ELF-1 (cell line): Measurements from ENCODE around the gene CARF.
A peak's percentile ranks its signal among the peaks of the same experiment; 100 is the strongest.
"Not testable (repeated sequence)": the region's sequence is repeated elsewhere in the genome, so short reads cannot be mapped to it uniquely, and the experiment has no call there.

Experiments
- DNase-seq: peaks from one replicate; pipeline ENCODE4 v3.0.0-alpha.2; 2016; ENCODE audit warnings: low read depth, low spot score

CARF gene

GRCh38 chr2:202933958-202934357 lies 21.9 kb downstream of the CARF start:
- no peak for DNase-seq

DNA sequence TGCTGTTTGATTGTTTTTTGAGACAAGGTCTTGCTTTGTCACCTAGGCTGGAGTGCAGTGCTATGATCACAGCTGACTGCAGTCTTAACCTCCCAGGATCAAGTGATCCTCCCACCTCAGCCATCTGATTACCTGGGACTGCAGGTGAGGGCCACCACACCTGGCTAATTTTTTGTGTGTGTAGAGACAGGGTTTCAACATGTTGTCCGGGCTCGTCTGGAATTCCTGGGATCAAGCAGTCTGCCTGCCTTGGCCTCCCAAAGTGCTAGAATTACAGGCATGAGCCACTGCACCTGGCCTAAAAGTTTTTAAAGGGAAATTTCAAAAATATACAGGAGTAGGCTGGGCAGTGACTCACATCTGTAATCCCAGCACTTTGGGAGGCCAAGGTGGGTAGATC lies 22.4 kb downstream of the CARF start:
- DNase-seq: no peak

DNA sequence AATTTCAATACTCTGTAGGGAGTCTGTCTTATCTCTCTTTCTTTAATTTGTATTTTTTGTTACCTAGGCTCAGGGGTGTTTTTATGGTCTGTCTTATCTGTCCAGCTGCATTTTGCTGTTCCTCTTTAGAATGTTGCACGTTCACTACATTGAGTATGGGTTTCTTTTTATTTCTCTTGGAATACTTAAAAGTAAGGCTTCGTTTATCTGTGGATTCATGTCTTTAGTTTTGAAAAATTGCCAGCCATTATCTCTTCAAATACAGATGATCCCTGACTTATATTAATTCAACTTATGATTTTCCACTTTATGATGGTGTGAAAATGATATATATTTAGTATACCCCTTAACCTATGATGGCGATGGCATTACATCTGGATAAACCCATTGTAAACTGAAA lies 26.9 kb downstream of the CARF start:
- no peak for DNase-seq

DNA sequence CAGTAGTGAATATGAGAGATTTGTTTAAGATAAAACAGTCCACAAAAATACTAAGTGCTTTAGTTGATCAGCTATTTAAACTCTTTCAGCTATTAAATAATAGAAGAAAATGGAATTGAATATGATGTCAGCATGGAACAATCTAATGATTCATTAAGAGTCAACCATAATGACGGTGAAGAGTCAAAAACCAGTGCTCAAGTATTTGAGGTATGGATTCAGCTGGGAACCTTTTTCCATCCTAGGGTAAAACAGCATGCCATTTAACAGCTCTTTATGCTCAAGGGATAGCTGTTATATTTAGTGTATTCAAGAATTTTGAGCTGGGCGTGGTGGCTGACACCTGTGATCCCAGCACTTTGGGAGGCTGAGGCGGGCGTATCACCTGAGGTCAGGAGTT lies 29.7 kb downstream of the CARF start:
- no peak for DNase-seq

DNA sequence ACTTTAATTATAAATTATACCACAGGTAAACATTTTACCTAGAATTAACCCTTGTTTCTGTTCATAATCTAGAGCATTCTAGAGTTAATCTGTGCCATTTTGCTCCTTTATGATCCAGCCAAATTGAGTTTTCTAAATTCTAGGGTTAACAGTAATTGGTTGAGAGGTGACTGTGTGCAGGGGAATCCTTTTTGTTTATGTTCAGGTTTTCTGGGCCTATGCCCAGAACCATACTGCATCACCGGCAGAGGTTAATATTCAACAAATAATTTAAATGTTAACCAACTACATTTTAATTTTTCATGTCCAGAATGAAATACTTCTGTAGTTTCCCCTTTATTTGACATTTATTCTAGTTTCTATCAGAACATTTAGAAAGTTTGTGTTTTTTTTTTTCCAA lies 32.3 kb downstream of the CARF start:
- no peak for DNase-seq

GRCh38 chr2:202944816-202945215 lies 32.7 kb downstream of the CARF start:
- no peak for DNase-seq

DNA sequence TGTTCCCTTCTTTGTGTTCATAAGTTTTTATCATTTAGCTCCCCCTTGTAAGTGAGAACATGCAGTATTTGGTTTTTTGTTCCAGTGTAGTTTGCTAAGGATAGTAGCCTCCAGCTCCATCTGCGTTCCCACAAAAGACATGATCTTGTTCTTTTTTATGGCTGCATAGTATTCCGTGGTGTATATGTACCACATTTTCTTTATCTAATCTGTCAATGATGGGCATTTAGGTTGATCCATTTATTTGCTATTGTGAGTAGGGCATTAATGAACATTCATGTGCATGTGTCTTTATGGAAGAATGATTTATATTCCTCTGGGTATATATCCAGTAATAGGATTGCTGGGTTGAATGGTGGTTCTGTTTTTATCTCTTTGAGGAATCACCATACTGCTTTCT lies 33.4 kb downstream of the CARF start:
- no peak for DNase-seq

- DNase-seq: not testable (repeated sequence)
Observed at GRCh38 chr2:202949333-202949732, 37.3 kb downstream of the CARF start.

DNA sequence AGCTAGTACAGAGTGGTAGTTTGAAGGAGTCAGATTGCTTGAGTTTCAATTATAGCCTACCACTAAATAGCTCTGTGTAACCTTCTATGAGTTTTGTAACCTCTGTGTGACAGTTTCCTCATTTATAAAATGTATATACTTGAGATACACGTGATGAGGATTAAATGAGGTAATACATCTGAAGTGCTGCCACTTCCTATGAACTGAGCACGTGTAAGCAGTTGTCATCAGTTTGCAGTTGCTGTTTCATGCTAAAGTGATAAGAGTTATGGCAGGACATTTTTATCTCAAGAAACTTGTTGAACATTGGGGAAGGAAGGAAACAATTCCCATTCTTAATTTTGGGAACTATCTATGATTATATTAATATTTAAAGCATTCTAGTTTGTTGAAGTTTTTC lies 38.5 kb downstream of the CARF start:
- no peak for DNase-seq

GRCh38 chr2:202960524-202960923 lies 48.4 kb downstream of the CARF start:
- DNase-seq: no peak

DNA sequence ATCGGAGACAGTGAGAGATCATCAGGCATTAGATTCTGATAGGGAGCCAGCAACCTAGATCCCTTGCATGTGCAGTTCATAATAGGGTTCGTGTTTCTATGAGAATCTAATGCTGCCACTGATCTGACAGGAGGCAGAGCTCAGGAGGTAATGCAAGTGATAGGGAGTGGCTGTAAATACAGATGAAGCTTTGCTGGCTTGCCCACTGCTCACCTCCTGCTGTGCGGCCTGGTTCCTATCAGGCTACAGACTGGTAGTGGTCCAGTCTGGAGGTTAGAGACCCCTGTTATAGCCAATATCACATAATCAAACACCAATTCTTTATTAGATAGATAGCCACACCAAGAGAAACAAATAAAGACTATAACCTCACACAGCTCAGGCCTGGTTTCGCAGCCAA lies 51.6 kb downstream of the CARF start:
- DNase-seq: peak; percentile 27

- DNase-seq: peak; percentile 75
Observed at GRCh38 chr2:202965810-202966460, 53.9 kb downstream of the CARF start.

GRCh38 chr2:202969404-202969803 lies 57.3 kb downstream of the CARF start:
- not testable (repeated sequence) for DNase-seq

DNA sequence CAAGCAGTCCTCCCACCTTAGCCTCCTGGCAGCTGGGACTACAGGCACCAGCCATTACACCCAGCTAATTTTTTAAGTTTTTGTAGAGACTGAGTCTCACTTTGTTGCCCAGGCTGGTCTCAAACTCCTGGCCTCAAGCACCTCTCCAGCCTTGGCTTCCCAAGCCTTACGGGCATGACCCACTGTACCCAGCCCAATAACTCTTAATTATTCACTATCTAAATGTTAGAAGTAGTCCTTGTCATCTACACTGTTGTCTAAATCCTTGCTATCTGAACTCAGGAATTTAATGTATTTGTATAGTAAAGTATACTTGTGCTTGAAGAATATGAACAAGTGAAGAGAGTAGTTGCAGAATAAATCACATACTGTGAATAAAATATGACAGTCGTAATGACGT lies 64.7 kb downstream of the CARF start:
- DNase-seq: no peak

- DNase-seq: no peak
Observed at GRCh38 chr2:202982779-202983491, 70.9 kb downstream of the CARF start.

- no peak for DNase-seq
Observed at GRCh38 chr2:202989749-202990148, 77.7 kb downstream of the CARF start.

DNA sequence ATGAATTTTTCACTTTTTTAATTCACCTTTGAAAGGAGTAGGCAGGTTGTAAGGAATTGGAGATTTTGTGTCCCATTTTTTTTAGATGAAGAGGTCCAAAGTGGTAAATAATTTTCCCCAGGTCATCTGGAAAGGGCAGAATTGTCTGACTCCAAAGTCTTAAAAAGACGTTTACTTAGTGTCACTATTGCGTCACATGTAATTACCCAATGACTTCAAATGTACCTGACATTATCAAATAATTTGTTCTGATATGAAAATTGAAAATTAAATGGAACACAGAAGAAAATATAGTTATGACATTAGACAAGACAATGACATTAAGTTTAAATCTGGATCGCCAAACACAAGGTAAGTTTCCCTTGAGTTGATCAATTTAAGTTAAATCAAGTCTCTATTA lies 78.4 kb downstream of the CARF start:
- no peak for DNase-seq

DNA sequence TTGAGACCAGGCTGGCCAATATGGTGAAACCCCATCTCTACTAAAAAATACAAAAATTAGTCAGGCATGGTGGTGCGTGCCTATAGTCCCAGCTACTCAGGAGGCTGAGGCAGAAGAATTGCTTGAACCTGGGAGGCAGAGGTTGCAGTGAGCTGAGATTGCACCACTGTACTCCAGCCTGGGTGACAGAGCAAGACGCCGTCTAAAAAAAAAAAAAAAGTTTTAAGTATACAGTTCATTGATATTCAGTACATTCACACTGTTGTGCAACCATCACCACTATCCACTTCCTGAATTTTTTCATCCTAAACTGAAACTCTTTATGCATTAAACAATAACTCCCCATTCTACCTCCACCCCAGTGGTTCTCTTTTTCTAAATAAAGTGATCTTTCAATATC lies 85.0 kb downstream of the CARF start:
- DNase-seq: not testable (repeated sequence)

GRCh38 chr2:203002054-203002821 lies 90.2 kb downstream of the CARF start:
- no peak for DNase-seq

DNA sequence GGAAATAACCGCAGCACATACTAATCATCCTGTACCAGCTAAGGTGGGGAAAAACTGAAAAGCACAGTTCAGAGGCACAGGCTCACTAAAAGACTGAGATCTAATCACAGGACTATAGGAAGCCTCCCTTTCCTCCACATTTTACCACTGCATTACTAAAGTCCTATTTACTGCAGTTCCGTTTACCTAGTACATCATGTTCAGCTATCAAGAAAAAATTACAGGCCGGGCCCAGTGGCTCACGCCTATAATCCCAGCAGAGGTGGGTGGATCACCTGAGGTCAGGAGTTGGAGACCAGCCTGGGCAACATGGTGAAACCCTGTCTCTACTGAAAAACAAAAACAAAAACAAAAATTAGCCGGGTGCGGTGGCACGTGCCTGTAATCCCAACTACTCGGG lies 91.6 kb downstream of the CARF start:
- no peak for DNase-seq

DNA sequence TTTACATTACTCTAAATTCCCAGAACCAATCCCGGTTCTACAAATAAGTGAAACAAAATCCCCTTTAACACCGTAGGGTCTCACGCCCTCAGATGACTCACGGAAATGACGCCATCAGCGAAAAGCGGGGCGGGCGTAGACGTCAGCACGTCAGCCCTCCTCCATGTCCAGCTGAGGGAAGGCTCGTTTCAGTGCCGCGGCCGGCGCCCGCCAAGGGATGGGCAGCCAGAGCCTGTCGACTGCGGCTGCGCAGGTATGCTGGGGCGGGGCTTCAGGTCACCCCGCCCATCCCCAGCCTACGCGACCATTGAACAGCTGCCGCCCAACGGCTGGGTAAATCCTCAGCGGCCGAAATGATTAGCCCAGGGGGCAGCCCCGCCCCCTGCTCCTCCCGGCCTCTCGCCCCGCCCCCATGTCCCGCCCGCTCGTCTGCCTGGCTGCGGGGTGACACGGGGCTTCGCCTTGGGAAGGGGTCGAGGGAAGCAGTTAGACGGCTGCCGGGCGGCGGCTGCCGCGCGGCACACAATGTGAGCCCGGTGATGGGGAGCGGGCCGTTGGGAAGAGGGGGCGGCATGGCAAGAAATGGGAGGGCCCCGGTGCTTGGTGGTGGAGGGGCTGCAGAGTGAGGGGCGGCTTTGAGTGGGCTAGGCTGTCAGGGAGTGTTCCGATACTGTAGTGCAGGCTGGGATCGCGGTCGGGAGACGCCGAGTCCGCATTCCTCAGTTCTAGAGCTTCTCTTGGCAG lies 102.6 kb downstream of the CARF start, which contains the start of gene NBEAL1:
TSS of gene NBEAL1 (plus strand) at position 420 of the 744 bp plus-strand sequence. CDS start 1,510 bp downstream, outside the sequence.
- peak; percentile 100 for DNase-seq

DNA sequence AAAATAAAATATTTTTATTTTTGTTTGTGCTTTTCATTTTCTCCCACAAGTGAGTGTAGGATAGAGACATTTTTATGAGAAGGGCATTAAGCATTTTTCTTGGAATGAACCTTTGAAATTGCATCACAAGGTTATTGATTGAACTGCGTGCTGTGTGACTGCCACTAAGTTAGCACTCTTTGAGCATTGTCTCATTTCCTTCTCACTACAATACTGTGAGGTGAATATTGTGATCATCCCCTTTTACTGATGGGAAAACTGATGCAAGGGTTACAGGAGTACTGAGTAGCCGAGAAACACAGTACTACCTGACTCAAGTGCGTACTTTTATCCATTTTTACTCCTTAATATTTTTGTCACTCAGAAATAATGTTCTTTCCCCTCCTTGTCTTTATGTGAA lies 104.6 kb downstream of the CARF start:
- no peak for DNase-seq
